ENCODE results near the gene RHOT2. TPM values are rescaled to one million over a fixed set of nuclear protein-coding genes. Genes with fewer than 3 reads are reported as not detected.

RHOT2 gene
- total and polyA plus RNA-seq, 2 of the 8 experiments (the other 6 are each of a cell fraction or from before 2014, with no cell fraction given), result 149 to 194 TPM

DNA sequence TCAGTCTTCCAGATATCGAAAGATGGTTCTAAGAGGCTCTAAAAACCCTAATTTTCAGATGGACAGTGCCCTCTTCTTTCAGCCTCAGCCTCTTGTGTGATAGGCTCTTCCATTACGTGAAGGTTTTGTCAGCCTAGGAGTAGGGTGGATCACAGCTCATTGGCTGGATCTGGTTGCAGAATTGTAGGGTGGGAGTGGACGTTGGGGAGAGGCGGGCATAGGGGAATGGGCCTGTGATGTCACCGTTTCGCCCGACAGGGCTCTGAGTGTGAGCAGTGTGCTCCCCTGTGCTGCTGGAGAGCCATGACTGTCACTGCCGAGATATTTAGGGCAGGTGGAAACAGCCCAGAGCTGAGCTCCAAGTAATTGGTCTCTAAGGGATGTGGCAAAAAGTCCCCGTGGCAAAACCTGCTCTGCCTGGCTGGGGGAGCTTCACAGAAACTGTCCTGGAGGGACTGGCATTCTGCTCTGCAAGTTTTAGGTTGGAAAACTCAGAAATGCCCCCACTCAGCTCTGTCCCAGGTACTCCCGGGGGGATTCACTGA is 43.3 kb upstream of the RHOT2 start:
- no peak overlapping the region for H2BK15ac ChIP-seq (ENCODE audit: low read length)
- H3K79me2 ChIP-seq (ENCODE audit: control insufficient read depth in 1 of 2, insufficient read depth in 2 of 2, low read length in 2 of 2), result no peaks in the 10 kb centered on the region
- H4K5ac ChIP-seq (ENCODE audit: insufficient read length, low read depth, low read length), result no peak overlapping the region
- peaks cover 0 to 4% (median 0%) of the 10 kb centered on the region in 4 experiments; a peak in 1 of 8 replicates for H3K36me3 ChIP-seq (ENCODE audit: control insufficient read depth in 2 of 4, insufficient read depth in 4 of 4, low read length in 3 of 4)
- no peak overlapping the region for H2AFZ ChIP-seq (ENCODE audit: low read length)
- H2BK5ac ChIP-seq (ENCODE audit: low read depth, low read length), result no peak overlapping the region
- H3K23ac ChIP-seq (ENCODE audit: insufficient read length), result no peak overlapping the region
- no peak overlapping the region for H3K14ac ChIP-seq (ENCODE audit: insufficient read length)
- no peak overlapping the region; the same call in 1 of the 2 replicates for H3K27ac ChIP-seq (ENCODE audit: low read depth, low read length)
- H3K9me3 ChIP-seq (ENCODE audit: insufficient read depth in 2 of 2, low read depth in 1 of 2, low read length in 1 of 2), result no peaks in the 10 kb centered on the region
- H4K91ac ChIP-seq (replicated peaks; ENCODE audit: insufficient read length, low read length), result no peak overlapping the region
- no peaks in the 10 kb centered on the region for H3K23me2 ChIP-seq (ENCODE audit: low read depth, low read length)
- no peak overlapping the region for H2BK20ac ChIP-seq (ENCODE audit: low read length)
- H3K27me3 ChIP-seq (replicated peaks in 1 of 4; ENCODE audit: control insufficient read depth in 3 of 4, extremely low read depth in 1 of 4, insufficient read depth in 3 of 4, low read length in 3 of 4), result no peaks in the 10 kb centered on the region
- no peak overlapping the region for H3K4me3 ChIP-seq (ENCODE audit: extremely low read depth in 1 of 4, insufficient read depth in 2 of 4, low read depth in 3 of 4, low read length in 4 of 4)
- peaks cover 4% of the 10 kb centered on the region for H3K79me1 ChIP-seq (ENCODE audit: low read depth, low read length)
- CTCF ChIA-PET (ENCODE audit: partially characterized antibody), result interaction anchor here (0.6 to 1.8 kb wide), 13 partner anchors 12 to 232 kb away, joined by 3 to 6 read pairs (median 3); partner anchors contain the start of gene METTL26
- POLR2A ChIA-PET (ENCODE audit: partially characterized antibody), result interaction anchor here (1.4 to 2.5 kb wide), 3 partner anchors 11 to 49 kb away, joined by 3 to 16 read pairs (median 3); partner anchors contain the start of gene METTL26
- H4K20me1 ChIP-seq (replicated peaks in 1 of 2; ENCODE audit: control insufficient read depth in 1 of 2, insufficient read depth in 2 of 2, low read length in 2 of 2), result peaks cover 2 to 3% of the 10 kb centered on the region in 2 experiments
- peaks cover 0 to 22% (median 12%) of the 10 kb centered on the region in 4 experiments; a peak in 6 of 7 replicates for H3K4me1 ChIP-seq (replicated peaks in 1 of 4; ENCODE audit: control insufficient read depth in 3 of 4, insufficient read depth in 4 of 4, low read length in 3 of 4)
- H3K4ac ChIP-seq (replicated peaks; ENCODE audit: insufficient read length, low read depth, low read length), result no peak overlapping the region
- H2AK5ac ChIP-seq (ENCODE audit: low read depth, low read length), result no peak overlapping the region
- H3K18ac ChIP-seq (ENCODE audit: extremely low read depth, low read length), result no peak overlapping the region
- WGBS, 2 experiments (ENCODE audit: extremely low coverage in 1 of 2, insufficient coverage in 1 of 2, insufficient read length in 1 of 2, insufficient replicate concordance in 2 of 2, low coverage in 1 of 2, low lambda C conversion rate in 2 of 2, missing lambda C conversion rate in 1 of 2), result 87% methylated on average over 10 of the region's 10 CpGs; no CpG with 5 or more reads in 1 of the 2 experiments
- DNase-seq (ENCODE audit: low read depth in 1 of 2, low spot score in 2 of 2) (no peak), FAIRE-seq (no peak)
- H3K9ac ChIP-seq (replicated peaks in 1 of 4; ENCODE audit: extremely low read depth in 1 of 4, low read depth in 3 of 4, low read length in 3 of 4), result no peak overlapping the region
- TF ChIP-seq NRF1 (IDR thresholded peaks at IDR 0.05; ENCODE audit: low read depth, low read length) (no peak), BRCA1 (IDR thresholded peaks at IDR 0.05; ENCODE audit: low read depth, low read length) (no peak), SIRT6 (IDR thresholded peaks at IDR 0.05; ENCODE audit: low read length) (no peak), FOSL1 (IDR thresholded peaks at IDR 0.05; ENCODE audit: insufficient read depth, low read depth, low read length) (no peak)
- TF ChIP-seq, protein P1, sequence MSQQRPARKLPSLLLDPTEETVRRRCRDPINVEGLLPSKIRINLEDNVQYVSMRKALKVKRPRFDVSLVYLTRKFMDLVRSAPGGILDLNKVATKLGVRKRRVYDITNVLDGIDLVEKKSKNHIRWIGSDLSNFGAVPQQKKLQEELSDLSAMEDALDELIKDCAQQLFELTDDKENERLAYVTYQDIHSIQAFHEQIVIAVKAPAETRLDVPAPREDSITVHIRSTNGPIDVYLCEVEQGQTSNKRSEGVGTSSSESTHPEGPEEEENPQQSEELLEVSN (IDR thresholded peaks at IDR 0.05), result no peak
- no peak overlapping the region for H3K56ac ChIP-seq (replicated peaks; ENCODE audit: insufficient read length, low read depth, low read length)
- H2BK12ac ChIP-seq (ENCODE audit: low read depth, low read length), result no peak overlapping the region
- H4K8ac ChIP-seq (ENCODE audit: extremely low read depth, insufficient read depth, low read length), result no peak overlapping the region
- no peak overlapping the region for H2BK120ac ChIP-seq (replicated peaks; ENCODE audit: low read depth, low read length)
- H3K4me2 ChIP-seq (ENCODE audit: insufficient read depth in 1 of 2, low read depth in 2 of 2, low read length in 2 of 2), result no peak overlapping the region

Measured in H1 (cell line).